ENCODE results near the gene MPZL2. TPM values are rescaled to one million over a fixed set of nuclear protein-coding genes. Genes with fewer than 3 reads are reported as not detected.

MPZL2 gene
- total and polyA plus RNA-seq, 9 of the 15 experiments (the other 6 are each of a cell fraction or from before 2014, with no cell fraction given) = 0.09 to 0.28 (median 0.18) TPM; not detected in 2

DNA sequence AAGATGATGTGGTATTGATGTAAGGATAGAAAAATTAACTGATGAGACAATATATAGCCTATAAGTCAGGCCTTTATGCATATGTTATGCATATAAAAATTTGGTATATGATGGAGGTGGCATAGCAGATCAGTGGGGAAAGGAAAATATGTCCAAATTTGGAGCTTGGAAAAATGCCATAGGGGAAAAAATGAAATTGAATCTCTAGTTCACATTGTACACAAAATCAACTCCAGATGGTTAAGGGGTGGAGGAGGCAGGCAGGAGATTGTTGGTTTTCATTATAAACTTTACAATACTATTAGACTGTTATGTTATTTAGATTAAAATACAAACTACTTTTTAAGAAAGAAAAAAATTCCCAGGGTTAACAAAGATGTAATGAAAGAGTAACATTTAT lies 25.3 kb upstream of the MPZL2 start:
- Histone ChIP-seq H3K4me1 (replicated peaks in 1 of 2; ENCODE audit: control insufficient read depth in 2 of 2, insufficient read depth in 2 of 2, low read length in 2 of 2) (no peaks in the 10 kb centered on the region; a peak in 1 of 5 replicates), H3K9ac (ENCODE audit: insufficient read depth in 1 of 2, low read depth in 2 of 2, low read length in 2 of 2) (no peak overlapping the region), H3K27ac (ENCODE audit: extremely low read depth, low read depth, low read length) (no peak overlapping the region), H3K9me3 (replicated peaks; ENCODE audit: control insufficient read depth, insufficient read depth, low read depth, low read length) (no peaks in the 10 kb centered on the region), H3K79me2 (ENCODE audit: control insufficient read depth, insufficient read depth, low read length) (no peaks in the 10 kb centered on the region), H3K27me3 (ENCODE audit: control insufficient read depth in 2 of 2, insufficient read depth in 2 of 2, low read length in 2 of 2) (peaks cover 0 to 3% of the 10 kb centered on the region in 2 experiments; a peak in 2 of 5 replicates), H2AFZ (ENCODE audit: low read depth, low read length) (no peak overlapping the region), H3K4me2 (ENCODE audit: insufficient read depth, low read length) (no peak overlapping the region), H3K4me3 (no peak overlapping the region), H3K9me1 (ENCODE audit: control insufficient read depth, insufficient read depth, low read length) (no peaks in the 10 kb centered on the region), H4K20me1 (replicated peaks; ENCODE audit: control insufficient read depth, insufficient read depth, low read length) (no peaks in the 10 kb centered on the region), H3K36me3 (ENCODE audit: control insufficient read depth, insufficient read depth, low read length) (no peaks in the 10 kb centered on the region)
- in situ Hi-C loops (cut with MboI) (no loop called here), intact Hi-C loops (cut with micrococcal nuclease) (no loop called here)
- POLR2A ChIA-PET = no interaction called here
- FAIRE-seq (no peak), DNase-seq (ENCODE audit: extremely low read depth in 1 of 4, low spot score in 3 of 4) (no peak), ATAC-seq (no peak)
- no TSS peak for BruUV-seq (replicated peaks)
- CTCF ChIA-PET (ENCODE audit: low intra/inter-chr PET ratio) = interaction anchor here (0.6 to 2.9 kb wide), 2 partner anchors 91 to 466 kb away, joined by 3 to 39 read pairs; no protein-coding TSS in a partner anchor
- TF ChIP-seq, protein P1, sequence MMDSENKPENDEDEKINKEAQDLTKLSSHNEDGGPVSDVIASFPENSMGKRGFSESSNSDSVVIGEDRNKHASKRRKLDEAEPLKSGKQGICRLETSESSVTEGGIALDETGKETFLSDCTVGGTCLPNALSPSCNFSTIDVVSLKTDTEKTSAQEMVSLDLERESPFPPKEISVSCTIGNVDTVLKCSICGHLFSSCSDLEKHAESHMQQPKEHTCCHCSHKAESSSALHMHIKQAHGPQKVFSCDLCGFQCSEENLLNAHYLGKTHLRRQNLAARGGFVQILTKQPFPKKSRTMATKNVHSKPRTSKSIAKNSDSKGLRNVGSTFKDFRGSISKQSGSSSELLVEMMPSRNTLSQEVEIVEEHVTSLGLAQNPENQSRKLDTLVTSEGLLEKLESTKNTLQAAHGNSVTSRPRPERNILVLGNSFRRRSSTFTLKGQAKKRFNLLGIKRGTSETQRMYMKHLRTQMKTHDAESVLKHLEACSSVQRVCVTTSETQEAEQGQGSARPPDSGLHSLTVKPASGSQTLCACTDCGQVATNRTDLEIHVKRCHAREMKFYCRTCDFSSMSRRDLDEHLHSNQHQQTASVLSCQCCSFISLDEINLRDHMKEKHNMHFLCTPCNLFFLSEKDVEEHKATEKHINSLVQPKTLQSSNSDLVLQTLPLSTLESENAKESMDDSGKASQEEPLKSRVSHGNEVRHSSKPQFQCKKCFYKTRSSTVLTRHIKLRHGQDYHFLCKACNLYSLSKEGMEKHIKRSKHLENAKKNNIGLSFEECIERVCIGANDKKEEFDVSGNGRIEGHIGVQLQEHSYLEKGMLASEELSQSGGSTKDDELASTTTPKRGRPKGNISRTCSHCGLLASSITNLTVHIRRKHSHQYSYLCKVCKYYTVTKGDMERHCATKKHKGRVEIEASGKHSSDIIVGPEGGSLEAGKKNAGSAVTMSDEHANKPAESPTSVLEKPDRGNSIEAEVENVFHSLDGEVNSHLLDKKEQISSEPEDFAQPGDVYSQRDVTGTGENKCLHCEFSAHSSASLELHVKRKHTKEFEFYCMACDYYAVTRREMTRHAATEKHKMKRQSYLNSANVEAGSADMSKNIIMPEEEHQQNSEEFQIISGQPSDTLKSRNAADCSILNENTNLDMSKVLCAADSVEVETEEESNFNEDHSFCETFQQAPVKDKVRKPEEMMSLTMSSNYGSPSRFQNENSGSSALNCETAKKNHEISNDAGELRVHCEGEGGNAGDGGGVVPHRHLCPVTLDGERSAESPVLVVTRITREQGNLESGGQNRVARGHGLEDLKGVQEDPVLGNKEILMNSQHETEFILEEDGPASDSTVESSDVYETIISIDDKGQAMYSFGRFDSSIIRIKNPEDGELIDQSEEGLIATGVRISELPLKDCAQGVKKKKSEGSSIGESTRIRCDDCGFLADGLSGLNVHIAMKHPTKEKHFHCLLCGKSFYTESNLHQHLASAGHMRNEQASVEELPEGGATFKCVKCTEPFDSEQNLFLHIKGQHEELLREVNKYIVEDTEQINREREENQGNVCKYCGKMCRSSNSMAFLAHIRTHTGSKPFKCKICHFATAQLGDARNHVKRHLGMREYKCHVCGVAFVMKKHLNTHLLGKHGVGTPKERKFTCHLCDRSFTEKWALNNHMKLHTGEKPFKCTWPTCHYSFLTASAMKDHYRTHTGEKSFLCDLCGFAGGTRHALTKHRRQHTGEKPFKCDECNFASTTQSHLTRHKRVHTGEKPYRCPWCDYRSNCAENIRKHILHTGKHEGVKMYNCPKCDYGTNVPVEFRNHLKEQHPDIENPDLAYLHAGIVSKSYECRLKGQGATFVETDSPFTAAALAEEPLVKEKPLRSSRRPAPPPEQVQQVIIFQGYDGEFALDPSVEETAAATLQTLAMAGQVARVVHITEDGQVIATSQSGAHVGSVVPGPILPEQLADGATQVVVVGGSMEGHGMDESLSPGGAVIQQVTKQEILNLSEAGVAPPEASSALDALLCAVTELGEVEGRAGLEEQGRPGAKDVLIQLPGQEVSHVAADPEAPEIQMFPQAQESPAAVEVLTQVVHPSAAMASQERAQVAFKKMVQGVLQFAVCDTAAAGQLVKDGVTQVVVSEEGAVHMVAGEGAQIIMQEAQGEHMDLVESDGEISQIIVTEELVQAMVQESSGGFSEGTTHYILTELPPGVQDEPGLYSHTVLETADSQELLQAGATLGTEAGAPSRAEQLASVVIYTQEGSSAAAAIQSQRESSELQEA (IDR thresholded peaks at IDR 0.05; ENCODE audit: low read depth) = no peak
- TF ChIP-seq RAD21 (CRISPR knock-in tag; conservative IDR thresholded peaks at IDR 0.05 in 1 of 2, IDR thresholded peaks at IDR 0.05 in 1 of 2) = no peak
- TF ChIP-seq, protein P2, sequence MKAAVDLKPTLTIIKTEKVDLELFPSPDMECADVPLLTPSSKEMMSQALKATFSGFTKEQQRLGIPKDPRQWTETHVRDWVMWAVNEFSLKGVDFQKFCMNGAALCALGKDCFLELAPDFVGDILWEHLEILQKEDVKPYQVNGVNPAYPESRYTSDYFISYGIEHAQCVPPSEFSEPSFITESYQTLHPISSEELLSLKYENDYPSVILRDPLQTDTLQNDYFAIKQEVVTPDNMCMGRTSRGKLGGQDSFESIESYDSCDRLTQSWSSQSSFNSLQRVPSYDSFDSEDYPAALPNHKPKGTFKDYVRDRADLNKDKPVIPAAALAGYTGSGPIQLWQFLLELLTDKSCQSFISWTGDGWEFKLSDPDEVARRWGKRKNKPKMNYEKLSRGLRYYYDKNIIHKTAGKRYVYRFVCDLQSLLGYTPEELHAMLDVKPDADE (conservative IDR thresholded peaks at IDR 0.05; ENCODE audit: control insufficient read depth, low read depth, low read length) = no peak
- no peak for TF ChIP-seq CREB1 (IDR thresholded peaks at IDR 0.05)
- no peak for TF ChIP-seq CREB1 (CRISPR knock-in tag; IDR thresholded peaks at IDR 0.05)
- no peak for TF ChIP-seq AFF1 (IDR thresholded peaks at IDR 0.05; ENCODE audit: low read depth in 1 of 2, partially characterized antibody in 2 of 2)
- no peak for TF ChIP-seq HDGF (IDR thresholded peaks at IDR 0.05)
- no peak for TF ChIP-seq PURB (CRISPR knock-in tag; IDR thresholded peaks at IDR 0.05; ENCODE audit: low read depth)
- no peak for TF ChIP-seq BRD4 (IDR thresholded peaks at IDR 0.05)
- no peak for TF ChIP-seq HEY1 (CRISPR knock-in tag; IDR thresholded peaks at IDR 0.05; ENCODE audit: borderline replicate concordance)

Data from K562 (cell line).